Measurements from ENCODE around the gene RPS6KL1. TPM values are rescaled to one million over a fixed set of nuclear protein-coding genes. Genes with fewer than 3 reads are reported as not detected.

Gene RPS6KL1
- total RNA-seq, 2 donors from 2014 or later = 4.4 to 10.4 TPM

GRCh38 chr14:74897642-74898041, 25.4 kb downstream of the RPS6KL1 start:
- Mint-ChIP-seq H3K4me1 (peaks cover 2% of the 10 kb centered on the region), H3K4me3 (no peak overlapping the region), H3K9me3 (no peaks in the 10 kb centered on the region), H3K27ac (no peak overlapping the region), H3K27me3 (ENCODE audit: insufficient read depth) (no peaks in the 10 kb centered on the region), H3K36me3 (ENCODE audit: low read depth) (peaks cover 98% of the 10 kb centered on the region)
- TF ChIP-seq, protein P1, sequence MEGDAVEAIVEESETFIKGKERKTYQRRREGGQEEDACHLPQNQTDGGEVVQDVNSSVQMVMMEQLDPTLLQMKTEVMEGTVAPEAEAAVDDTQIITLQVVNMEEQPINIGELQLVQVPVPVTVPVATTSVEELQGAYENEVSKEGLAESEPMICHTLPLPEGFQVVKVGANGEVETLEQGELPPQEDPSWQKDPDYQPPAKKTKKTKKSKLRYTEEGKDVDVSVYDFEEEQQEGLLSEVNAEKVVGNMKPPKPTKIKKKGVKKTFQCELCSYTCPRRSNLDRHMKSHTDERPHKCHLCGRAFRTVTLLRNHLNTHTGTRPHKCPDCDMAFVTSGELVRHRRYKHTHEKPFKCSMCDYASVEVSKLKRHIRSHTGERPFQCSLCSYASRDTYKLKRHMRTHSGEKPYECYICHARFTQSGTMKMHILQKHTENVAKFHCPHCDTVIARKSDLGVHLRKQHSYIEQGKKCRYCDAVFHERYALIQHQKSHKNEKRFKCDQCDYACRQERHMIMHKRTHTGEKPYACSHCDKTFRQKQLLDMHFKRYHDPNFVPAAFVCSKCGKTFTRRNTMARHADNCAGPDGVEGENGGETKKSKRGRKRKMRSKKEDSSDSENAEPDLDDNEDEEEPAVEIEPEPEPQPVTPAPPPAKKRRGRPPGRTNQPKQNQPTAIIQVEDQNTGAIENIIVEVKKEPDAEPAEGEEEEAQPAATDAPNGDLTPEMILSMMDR (conservative IDR thresholded peaks at IDR 0.05) = no peak
- Histone ChIP-seq H3K9me3 (ENCODE audit: control insufficient read depth, low read length) (no peaks in the 10 kb centered on the region), H3K4me3 (ENCODE audit: low read length) (no peak overlapping the region), H3K4me1 (ENCODE audit: control insufficient read depth, insufficient read depth, low read length) (no peaks in the 10 kb centered on the region), H3K9ac (ENCODE audit: extremely low read depth, low read length, poor library complexity, severe bottlenecking) (no peak overlapping the region), H3K27ac (ENCODE audit: low read depth, low read length) (no peak overlapping the region), H3K36me3 (ENCODE audit: control insufficient read depth, insufficient read depth, low read length) (peaks cover 96% of the 10 kb centered on the region), H3K27me3 (ENCODE audit: control insufficient read depth, insufficient read depth, low read length, poor library complexity, severe bottlenecking) (no peaks in the 10 kb centered on the region)
- WGBS, 2 experiments (ENCODE audit: insufficient coverage in 1 of 2, insufficient read length in 1 of 2) = 91 to 93% methylated on average over 2 to 3 of the region's 4 CpGs
- DNase-seq = no peak

- TF ChIP-seq, protein P1 (conservative IDR thresholded peaks at IDR 0.05) = no peak
- Histone ChIP-seq H3K9me3 (ENCODE audit: control insufficient read depth, low read length) (no peaks in the 10 kb centered on the region), H3K27ac (ENCODE audit: low read depth, low read length) (no peak overlapping the region), H3K4me3 (ENCODE audit: low read length) (no peak overlapping the region), H3K36me3 (ENCODE audit: control insufficient read depth, insufficient read depth, low read length) (peaks cover 96% of the 10 kb centered on the region), H3K27me3 (ENCODE audit: control insufficient read depth, insufficient read depth, low read length, poor library complexity, severe bottlenecking) (no peaks in the 10 kb centered on the region), H3K4me1 (ENCODE audit: control insufficient read depth, insufficient read depth, low read length) (no peaks in the 10 kb centered on the region), H3K9ac (ENCODE audit: extremely low read depth, low read length, poor library complexity, severe bottlenecking) (no peak overlapping the region)
- WGBS, 2 experiments (ENCODE audit: insufficient coverage in 1 of 2, insufficient read length in 1 of 2) = 96 to 100% methylated on average over 2 of the region's 3 CpGs
- no peak overlapping the region for H3K27ac Mint-ChIP-seq
- DNase-seq = no peak
- H3K4me3 Mint-ChIP-seq = no peak overlapping the region
- no peaks in the 10 kb centered on the region for H3K4me1 Mint-ChIP-seq
- H3K27me3 Mint-ChIP-seq (ENCODE audit: insufficient read depth) = no peaks in the 10 kb centered on the region
- H3K36me3 Mint-ChIP-seq (ENCODE audit: low read depth) = peaks cover 98% of the 10 kb centered on the region
- H3K9me3 Mint-ChIP-seq = no peaks in the 10 kb centered on the region
These were observed 26.7 kb downstream of the RPS6KL1 start for GRCh38 chr14:74896400-74896799.

- no peaks in the 10 kb centered on the region for H3K27me3 ChIP-seq (ENCODE audit: control insufficient read depth, insufficient read depth, low read length, poor library complexity, severe bottlenecking)
- H3K36me3 ChIP-seq (ENCODE audit: control insufficient read depth, insufficient read depth, low read length) = peaks cover 87% of the 10 kb centered on the region
- no peaks in the 10 kb centered on the region for H3K9me3 ChIP-seq (ENCODE audit: control insufficient read depth, low read length)
- DNase-seq = no peak
- H3K4me3 Mint-ChIP-seq = no peak overlapping the region
- no peak overlapping the region for H3K27ac Mint-ChIP-seq
- WGBS, 2 experiments (ENCODE audit: insufficient coverage in 1 of 2, insufficient read length in 1 of 2) = 70 to 100% methylated on average over 1 to 4 of the region's 4 CpGs
- H3K4me1 ChIP-seq (ENCODE audit: control insufficient read depth, insufficient read depth, low read length) = peaks cover 3% of the 10 kb centered on the region
- no peaks in the 10 kb centered on the region for H3K9me3 Mint-ChIP-seq
- H3K36me3 Mint-ChIP-seq (ENCODE audit: low read depth) = peaks cover 93% of the 10 kb centered on the region
- TF ChIP-seq, protein P1 (conservative IDR thresholded peaks at IDR 0.05) = no peak
- H3K4me1 Mint-ChIP-seq = peaks cover 9% of the 10 kb centered on the region
- no peak overlapping the region for H3K27ac ChIP-seq (ENCODE audit: low read depth, low read length)
- no peak overlapping the region for H3K4me3 ChIP-seq (ENCODE audit: low read length)
- H3K27me3 Mint-ChIP-seq (ENCODE audit: insufficient read depth) = no peaks in the 10 kb centered on the region
- no peak overlapping the region for H3K9ac ChIP-seq (ENCODE audit: extremely low read depth, low read length, poor library complexity, severe bottlenecking)
These were observed 29.4 kb downstream of the RPS6KL1 start for GRCh38 chr14:74893614-74894091.

Data from endodermal cell (in vitro differentiated cells).